Measurements from ENCODE around the gene CHST2. TPM values are rescaled to one million over a fixed set of nuclear protein-coding genes. Genes with fewer than 3 reads are reported as not detected.

CHST2 gene
- total RNA-seq, 1 experiment from 2014 or later = 2.6 TPM

DNA sequence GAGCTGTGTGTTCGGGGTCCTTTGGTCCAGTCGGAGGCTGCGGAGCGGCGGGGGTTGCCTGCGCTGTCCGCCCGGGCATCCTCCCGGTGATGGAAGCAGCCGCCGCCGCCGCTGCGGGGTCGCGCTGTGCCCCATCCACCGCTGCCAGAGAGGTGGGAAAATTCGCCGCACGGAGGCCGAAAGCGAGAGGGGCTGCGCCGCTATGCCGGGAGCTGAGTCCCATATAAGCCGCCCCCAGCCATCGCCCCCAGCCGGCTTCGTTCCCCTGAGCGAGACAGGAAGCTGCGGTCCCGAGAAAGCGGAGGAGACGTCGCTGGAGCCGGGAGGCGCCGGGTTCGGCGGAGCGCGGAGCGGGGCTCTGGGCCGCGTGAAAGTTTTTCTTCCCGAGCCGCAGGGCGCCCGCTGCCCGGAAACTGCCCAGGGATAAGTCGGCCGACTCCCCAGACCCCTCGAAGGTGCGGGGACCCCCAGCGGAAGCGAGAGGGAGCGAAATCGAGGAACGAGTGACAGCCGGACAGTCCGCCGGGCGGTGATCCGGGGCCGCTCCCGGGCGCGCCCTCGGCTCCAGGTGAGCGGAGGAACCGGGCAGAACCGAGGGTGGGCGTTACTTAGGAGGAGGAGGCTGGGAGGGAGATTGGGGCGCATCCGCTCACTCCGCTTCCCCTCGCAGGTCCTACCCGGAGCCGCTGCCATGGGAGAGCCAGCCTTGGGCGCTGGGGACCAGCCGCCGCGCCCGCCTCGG, 574 bp downstream of the CHST2 start:
- no peaks in the 10 kb centered on the region; the same call in 1 of the 2 replicates for H3K4me1 ChIP-seq
- no peaks in the 10 kb centered on the region for H3K9me3 ChIP-seq (replicated peaks)
- no peak overlapping the region for H3K27ac ChIP-seq
- H3K36me3 ChIP-seq = no peaks in the 10 kb centered on the region
- H3K4me3 ChIP-seq = peak overlapping the region; percentile 85
- peak; percentile 46 to 51 for DNase-seq
- H3K27me3 ChIP-seq = peaks cover 7% of the 10 kb centered on the region; the same call in 1 of the 2 replicates

DNA sequence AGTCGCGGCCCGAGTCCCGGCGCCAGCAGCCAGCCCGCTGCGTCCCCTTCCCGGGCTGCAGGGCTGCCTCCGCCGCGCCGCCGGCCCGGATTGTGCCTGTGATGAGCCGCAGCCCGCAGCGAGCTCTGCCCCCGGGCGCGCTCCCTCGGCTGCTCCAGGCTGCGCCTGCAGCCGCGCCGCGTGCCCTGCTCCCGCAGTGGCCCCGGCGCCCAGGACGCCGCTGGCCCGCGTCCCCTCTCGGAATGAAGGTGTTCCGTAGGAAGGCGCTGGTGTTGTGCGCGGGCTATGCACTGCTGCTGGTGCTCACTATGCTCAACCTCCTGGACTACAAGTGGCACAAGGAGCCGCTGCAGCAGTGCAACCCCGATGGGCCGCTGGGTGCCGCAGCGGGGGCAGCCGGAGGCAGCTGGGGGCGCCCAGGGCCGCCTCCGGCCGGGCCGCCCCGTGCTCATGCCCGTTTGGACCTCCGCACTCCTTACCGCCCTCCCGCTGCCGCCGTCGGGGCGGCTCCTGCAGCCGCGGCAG, 1.2 kb downstream of the CHST2 start:
- Histone ChIP-seq H3K27me3 (peaks cover 3% of the 10 kb centered on the region; the same call in 1 of the 2 replicates), H3K4me1 (no peaks in the 10 kb centered on the region; the same call in 1 of the 2 replicates), H3K4me3 (peak overlapping the region; percentile 85), H3K36me3 (no peaks in the 10 kb centered on the region), H3K27ac (no peak overlapping the region), H3K9me3 (replicated peaks) (no peaks in the 10 kb centered on the region)
- no peak for DNase-seq

DNA sequence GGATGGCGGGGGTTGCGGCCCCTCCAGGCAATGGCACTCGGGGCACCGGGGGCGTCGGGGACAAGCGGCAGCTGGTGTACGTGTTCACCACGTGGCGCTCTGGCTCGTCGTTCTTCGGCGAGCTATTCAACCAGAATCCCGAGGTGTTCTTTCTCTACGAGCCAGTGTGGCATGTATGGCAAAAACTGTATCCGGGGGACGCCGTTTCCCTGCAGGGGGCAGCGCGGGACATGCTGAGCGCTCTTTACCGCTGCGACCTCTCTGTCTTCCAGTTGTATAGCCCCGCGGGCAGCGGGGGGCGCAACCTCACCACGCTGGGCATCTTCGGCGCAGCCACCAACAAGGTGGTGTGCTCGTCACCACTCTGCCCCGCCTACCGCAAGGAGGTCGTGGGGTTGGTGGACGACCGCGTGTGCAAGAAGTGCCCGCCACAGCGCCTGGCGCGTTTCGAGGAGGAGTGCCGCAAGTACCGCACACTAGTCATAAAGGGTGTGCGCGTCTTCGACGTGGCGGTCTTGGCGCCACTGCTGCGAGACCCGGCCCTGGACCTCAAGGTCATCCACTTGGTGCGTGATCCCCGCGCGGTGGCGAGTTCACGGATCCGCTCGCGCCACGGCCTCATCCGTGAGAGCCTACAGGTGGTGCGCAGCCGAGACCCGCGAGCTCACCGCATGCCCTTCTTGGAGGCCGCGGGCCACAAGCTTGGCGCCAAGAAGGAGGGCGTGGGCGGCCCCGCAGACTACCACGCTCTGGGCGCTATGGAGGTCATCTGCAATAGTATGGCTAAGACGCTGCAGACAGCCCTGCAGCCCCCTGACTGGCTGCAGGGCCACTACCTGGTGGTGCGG, 1.9 kb downstream of the CHST2 start:
- no peaks in the 10 kb centered on the region for H3K36me3 ChIP-seq
- H3K27ac ChIP-seq = no peak overlapping the region
- DNase-seq = no peak
- H3K27me3 ChIP-seq = peaks cover 3% of the 10 kb centered on the region; the same call in 1 of the 2 replicates
- no peaks in the 10 kb centered on the region; the same call in 1 of the 2 replicates for H3K4me1 ChIP-seq
- H3K9me3 ChIP-seq (replicated peaks) = no peaks in the 10 kb centered on the region
- H3K4me3 ChIP-seq = no peak overlapping the region

DNA sequence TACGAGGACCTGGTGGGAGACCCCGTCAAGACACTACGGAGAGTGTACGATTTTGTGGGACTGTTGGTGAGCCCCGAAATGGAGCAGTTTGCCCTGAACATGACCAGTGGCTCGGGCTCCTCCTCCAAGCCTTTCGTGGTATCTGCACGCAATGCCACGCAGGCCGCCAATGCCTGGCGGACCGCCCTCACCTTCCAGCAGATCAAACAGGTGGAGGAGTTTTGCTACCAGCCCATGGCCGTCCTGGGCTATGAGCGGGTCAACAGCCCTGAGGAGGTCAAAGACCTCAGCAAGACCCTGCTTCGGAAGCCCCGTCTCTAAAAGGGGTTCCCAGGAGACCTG, 2.5 kb downstream of the CHST2 start:
- no peak overlapping the region for H3K4me3 ChIP-seq
- H3K27ac ChIP-seq = no peak overlapping the region
- peaks cover 3% of the 10 kb centered on the region; the same call in 1 of the 2 replicates for H3K27me3 ChIP-seq
- no peak for DNase-seq
- no peaks in the 10 kb centered on the region for H3K36me3 ChIP-seq
- H3K9me3 ChIP-seq (replicated peaks) = no peaks in the 10 kb centered on the region
- no peaks in the 10 kb centered on the region; the same call in 1 of the 2 replicates for H3K4me1 ChIP-seq

DNA sequence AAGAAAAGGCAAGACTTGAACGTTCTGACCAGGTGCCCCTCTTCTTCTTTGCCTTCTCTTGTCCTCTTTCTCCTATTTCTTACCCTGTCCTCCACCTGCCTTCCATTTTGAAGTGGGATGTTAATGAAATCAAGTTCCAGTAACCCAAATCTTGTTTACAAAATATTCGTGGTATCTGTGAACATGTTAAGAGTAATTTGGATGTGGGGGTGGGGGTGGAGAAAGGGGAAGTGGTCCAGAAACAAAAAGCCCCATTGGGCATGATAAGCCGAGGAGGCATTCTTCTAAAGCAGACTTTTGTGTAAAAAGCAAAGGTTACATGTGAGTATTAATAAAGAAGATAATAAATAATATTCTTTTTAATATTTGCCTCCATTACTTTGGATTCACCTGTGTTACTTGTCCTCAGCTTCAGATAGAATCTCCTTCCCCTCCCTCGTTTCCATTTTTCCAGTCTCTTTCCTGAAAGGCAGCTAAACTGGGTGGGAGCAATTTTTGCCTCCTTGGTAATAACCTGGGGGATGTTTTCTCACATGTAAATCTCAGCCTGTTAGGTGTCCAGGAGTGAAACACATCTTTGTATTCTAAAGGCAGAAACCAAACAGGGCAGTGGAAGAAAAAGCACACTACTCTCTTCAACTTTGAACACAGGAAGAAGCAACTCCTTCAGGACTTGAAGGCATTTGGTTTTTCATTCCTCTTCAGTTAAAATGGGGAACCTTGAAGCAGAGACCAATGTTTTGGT, 3.2 kb downstream of the CHST2 start:
- Histone ChIP-seq H3K4me3 (no peak overlapping the region), H3K27ac (no peak overlapping the region), H3K4me1 (no peaks in the 10 kb centered on the region; the same call in 1 of the 2 replicates), H3K36me3 (no peaks in the 10 kb centered on the region), H3K9me3 (replicated peaks) (no peaks in the 10 kb centered on the region), H3K27me3 (0 out of 2 replicates have a peak, but pooled peaks cover 3% of the 10 kb centered on the region)
- no peak for DNase-seq

DNA sequence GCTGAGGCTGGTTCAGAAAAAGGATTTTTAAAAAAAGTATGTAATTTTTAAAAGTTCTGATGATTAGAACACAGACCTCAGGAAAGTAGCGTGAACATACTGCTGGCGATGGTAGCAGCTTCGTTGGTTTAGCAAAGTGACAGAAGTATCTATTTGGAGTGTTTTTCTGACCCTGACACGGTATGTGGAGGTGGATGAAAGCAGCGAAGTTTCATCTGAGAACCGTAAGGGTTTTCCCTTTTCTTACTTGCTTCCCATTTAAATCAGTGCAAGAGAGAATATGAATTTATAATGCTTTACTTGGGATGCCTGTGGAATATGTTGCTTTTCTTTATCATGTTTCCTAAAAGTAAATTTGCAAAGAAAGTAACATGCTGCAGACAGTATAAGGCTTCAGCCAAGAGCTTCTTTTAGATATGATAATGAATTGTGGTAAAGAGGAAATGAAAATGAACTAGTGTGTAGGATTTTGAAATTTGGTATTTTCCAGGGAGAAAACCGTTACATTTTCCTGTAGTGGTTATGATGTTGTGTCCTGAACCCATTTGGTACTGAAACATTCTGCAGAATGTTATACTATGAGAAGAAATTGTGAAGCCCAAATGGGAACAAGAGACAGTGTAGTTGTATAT, 3.9 kb downstream of the CHST2 start:
- H3K27me3 ChIP-seq = 0 out of 2 replicates have a peak, but pooled peaks cover 3% of the 10 kb centered on the region
- H3K27ac ChIP-seq = no peak overlapping the region
- no peaks in the 10 kb centered on the region for H3K9me3 ChIP-seq (replicated peaks)
- no peak for DNase-seq
- no peaks in the 10 kb centered on the region; the same call in 1 of the 2 replicates for H3K4me1 ChIP-seq
- H3K36me3 ChIP-seq = no peaks in the 10 kb centered on the region
- H3K4me3 ChIP-seq = no peak overlapping the region

DNA sequence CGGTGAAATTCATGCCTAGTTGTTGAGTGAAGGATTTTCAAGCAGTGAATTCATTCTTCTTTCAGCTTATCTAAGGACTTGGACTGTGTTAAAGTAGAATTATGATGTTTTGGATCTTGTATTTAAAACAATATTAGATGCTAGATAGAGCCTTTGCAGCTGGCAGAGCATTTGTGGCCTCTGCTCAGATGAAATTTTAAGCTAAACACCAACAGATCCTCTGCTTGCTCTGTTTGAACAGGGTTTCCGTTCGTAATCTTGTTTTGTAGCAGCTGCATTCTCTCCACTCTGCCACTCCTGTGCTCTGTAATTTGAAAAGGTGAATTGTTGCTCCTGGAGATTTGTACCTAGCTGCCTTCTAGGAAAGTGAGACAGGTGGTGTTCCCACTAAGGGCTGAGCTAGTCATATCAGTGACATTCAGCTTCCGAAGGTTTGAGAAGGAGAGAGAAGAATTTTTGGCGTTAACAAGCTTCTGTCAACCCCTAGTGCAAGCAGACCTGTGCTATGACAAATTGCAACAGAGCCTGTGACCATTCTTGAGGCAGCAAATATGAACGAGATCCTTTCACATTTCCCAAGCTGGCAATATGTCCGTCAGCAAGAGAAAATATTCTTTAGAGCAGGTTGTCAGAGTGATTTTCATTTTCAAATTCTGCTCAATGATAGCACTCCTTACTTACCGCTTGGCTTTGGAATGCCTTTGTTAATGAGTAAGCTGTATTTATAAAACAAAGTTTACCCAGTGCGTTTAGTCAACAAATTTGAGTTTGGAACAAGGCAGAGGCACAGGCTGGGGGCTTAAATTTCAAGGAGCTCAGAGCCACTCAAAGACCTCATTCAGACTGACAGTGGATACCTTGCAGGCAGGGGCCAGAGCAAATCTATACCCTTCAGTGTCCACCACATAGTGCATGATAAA, 5.3 kb downstream of the CHST2 start:
- DNase-seq = peak in 1 of 2 experiments; percentile 38
- H3K27me3 ChIP-seq = no peaks in the 10 kb centered on the region
- no peaks in the 10 kb centered on the region; the same call in 1 of the 2 replicates for H3K4me1 ChIP-seq
- no peak overlapping the region for H3K27ac ChIP-seq
- no peaks in the 10 kb centered on the region for H3K9me3 ChIP-seq (replicated peaks)
- no peaks in the 10 kb centered on the region for H3K36me3 ChIP-seq
- no peak overlapping the region for H3K4me3 ChIP-seq

DNA sequence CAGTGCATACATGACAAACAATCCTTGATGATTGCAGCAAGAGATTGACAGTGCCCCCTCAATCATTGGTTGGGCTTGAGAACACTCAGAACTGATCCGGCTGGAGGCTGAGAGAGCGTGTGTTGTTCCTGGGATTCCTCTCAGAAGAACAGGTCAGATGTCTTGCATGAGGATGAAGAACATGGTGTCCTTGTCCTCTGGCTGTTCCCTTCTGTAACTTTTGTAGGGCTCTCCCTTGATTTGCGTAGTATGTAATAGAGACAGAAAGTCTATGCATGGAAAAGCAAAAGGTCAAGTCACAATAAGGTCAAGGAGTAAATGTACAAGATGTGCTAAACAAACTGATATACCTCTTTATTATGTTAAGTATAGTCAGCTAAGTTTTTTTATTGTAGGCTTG, 8.2 kb downstream of the CHST2 start:
- Histone ChIP-seq H3K9me3 (replicated peaks) (no peaks in the 10 kb centered on the region), H3K27me3 (no peaks in the 10 kb centered on the region), H3K4me3 (no peak overlapping the region), H3K27ac (no peak overlapping the region), H3K4me1 (no peaks in the 10 kb centered on the region; the same call in 1 of the 2 replicates), H3K36me3 (no peaks in the 10 kb centered on the region)
- no peak for DNase-seq

DNA sequence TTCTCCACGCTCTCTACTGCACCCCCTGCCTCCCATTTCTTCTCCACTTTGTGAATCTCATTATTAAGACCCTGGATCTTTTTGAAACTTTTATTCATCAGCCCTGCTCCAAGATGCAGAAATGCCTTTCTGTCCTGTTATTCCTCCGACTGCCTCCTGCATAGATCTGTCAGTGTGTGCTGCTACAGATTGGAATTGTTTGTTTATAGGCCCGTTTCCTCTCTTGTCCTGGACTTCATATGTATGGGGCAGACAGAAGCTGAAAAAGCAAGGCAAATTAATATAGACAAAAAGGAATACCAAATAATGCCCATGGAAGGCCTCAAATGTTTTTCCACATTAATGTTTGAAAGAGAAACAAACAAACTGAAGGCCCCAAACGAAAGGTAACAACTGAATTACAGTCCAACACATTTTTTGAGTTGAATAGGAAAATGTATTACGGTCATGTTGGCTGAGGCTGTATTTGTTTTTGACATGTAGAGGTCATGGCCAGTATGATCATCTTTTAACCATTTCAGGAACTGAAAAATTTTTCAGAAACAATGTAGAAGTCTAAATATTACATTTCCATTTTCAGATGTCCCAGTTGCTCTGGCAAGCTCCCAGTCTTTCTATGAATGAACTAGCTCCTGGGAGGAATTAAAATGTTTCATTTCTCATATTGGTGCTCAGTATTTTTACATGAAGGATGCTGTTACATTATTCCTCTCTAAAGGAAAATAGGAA, 8.8 kb downstream of the CHST2 start:
- Histone ChIP-seq H3K27ac (no peak overlapping the region), H3K9me3 (replicated peaks) (no peaks in the 10 kb centered on the region), H3K4me1 (no peaks in the 10 kb centered on the region; the same call in 1 of the 2 replicates), H3K27me3 (no peaks in the 10 kb centered on the region), H3K36me3 (no peaks in the 10 kb centered on the region), H3K4me3 (no peak overlapping the region)
- DNase-seq = no peak

DNA sequence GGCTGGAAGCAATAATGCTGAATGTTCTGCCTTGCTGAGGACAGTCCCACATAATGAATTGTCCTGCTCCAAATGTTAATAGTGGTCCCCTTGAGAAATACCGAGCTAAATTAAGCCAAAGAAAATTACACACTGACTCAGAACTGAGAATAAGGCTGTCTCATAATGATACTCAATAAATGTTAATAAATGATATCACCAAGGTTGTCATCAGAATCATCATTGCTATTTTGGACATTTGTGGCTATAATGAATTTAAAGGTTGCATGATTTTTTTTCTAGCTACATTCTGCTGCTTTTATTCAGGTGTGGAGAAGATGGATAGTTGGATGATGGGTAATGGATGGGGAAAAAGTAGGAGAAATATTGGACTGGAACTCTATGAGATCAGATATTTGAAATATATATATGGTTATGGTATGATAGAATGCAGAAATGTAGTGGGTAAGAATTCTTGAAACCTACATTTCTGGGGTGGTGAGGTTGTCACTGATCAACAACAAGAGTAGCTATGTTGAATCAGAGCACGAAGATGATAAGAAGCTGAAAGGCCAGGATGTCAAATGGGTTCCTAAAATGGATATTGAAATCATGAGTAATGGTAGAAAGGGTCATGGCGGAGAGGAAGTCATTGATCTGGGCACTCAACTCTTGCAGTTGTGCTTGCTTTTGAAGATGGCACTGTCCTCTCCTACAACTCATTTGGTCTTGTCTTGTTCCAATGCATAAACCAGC, 12.8 kb downstream of the CHST2 start:
- H3K27me3 ChIP-seq = peaks cover 6% of the 10 kb centered on the region
- DNase-seq = no peak
- H3K9me3 ChIP-seq (replicated peaks) = no peaks in the 10 kb centered on the region
- peaks cover 13% of the 10 kb centered on the region for H3K4me1 ChIP-seq
- H3K27ac ChIP-seq = no peak overlapping the region
- H3K36me3 ChIP-seq = no peaks in the 10 kb centered on the region
- H3K4me3 ChIP-seq = no peak overlapping the region

DNA sequence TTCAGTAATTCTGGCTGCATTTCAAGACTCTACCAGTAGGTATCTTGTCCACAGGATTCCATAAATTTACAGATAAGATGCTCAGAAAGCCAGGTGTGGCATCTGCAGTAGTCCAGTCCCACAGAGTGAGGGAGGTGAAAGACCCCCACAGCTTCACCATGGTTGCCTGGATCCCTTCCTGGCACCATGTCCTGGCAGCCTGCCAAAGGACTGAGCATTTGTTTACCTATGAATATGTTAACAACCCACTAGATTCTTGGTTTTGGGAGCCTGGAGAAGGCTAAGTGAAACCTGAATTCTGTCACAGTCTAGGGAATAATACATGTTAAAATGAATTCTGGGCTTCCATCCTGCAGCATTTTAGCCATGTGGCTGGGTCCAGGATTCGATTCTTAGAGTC, 14.9 kb downstream of the CHST2 start:
- no peak overlapping the region for H3K27ac ChIP-seq
- no peaks in the 10 kb centered on the region for H3K36me3 ChIP-seq

DNA sequence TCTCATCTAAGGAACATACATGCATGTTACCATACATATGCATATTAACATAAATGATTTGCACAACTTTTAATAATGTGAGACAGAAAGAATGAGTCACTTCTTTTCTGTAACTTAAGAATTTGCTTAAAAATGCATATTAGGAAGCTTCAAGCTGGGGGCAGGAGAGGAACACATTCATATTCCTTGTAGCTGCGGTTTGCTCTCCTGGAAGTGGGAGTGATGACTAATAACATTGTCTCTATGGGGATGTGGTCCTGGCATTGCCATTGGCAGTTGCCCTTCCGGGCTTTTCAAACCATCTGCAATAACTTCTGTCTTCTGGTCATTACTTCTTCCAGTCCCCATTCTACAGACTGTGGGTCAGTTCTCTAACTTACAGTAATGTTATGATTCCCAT, 15.6 kb downstream of the CHST2 start:
- Histone ChIP-seq H3K4me3 (no peak overlapping the region), H3K36me3 (no peaks in the 10 kb centered on the region), H3K27me3 (peaks cover 6% of the 10 kb centered on the region), H3K27ac (no peak overlapping the region), H3K9me3 (replicated peaks) (no peaks in the 10 kb centered on the region), H3K4me1 (peaks cover 13% of the 10 kb centered on the region)
- peak; percentile 25 to 56 for DNase-seq

More for the DNA sequence above, 14.9 kb downstream of the CHST2 start:
- peaks cover 13% of the 10 kb centered on the region for H3K4me1 ChIP-seq
- no peak overlapping the region for H3K4me3 ChIP-seq
- DNase-seq = peak; percentile 19 to 34
- H3K27me3 ChIP-seq = peaks cover 6% of the 10 kb centered on the region
- H3K9me3 ChIP-seq (replicated peaks) = no peaks in the 10 kb centered on the region

All from SJCRH30 (cell line).